ENCODE measurements around the gene RHPN2.

DNA sequence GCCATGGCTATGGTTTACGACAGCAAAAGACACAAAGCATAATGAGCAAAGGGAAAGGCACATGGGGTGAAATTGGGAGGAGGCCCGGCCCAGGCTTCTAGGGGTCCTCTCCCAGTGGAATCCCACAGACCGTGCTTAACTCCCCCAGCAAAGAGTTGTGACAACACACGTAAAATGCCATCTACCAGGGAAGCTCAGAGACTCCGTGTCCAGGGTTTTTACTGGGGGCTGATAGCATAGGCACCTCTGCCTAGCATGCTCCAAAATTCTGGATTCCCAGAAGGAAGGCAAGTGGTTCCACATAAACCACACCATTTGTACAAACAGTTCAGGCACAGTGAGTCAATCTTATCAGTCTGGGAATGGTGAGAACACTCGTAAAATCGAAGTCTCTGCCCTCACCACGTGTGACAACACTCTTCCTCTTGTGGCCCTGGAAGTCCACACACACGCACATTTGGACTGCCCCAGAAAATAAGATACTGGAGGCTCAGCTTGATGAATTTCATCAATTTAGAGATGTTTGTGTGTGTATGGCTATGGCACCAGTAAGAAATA, 34.9 kb downstream of the RHPN2 start:
- TF ChIP-seq, protein P1, sequence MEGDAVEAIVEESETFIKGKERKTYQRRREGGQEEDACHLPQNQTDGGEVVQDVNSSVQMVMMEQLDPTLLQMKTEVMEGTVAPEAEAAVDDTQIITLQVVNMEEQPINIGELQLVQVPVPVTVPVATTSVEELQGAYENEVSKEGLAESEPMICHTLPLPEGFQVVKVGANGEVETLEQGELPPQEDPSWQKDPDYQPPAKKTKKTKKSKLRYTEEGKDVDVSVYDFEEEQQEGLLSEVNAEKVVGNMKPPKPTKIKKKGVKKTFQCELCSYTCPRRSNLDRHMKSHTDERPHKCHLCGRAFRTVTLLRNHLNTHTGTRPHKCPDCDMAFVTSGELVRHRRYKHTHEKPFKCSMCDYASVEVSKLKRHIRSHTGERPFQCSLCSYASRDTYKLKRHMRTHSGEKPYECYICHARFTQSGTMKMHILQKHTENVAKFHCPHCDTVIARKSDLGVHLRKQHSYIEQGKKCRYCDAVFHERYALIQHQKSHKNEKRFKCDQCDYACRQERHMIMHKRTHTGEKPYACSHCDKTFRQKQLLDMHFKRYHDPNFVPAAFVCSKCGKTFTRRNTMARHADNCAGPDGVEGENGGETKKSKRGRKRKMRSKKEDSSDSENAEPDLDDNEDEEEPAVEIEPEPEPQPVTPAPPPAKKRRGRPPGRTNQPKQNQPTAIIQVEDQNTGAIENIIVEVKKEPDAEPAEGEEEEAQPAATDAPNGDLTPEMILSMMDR (IDR thresholded peaks at IDR 0.05 in 8 of 11, conservative IDR thresholded peaks at IDR 0.05 in 3 of 11), result no peak
- TF ChIP-seq POLR2AphosphoS5 (IDR thresholded peaks at IDR 0.05), result no peak
- no peak for TF ChIP-seq POLR2A (IDR thresholded peaks at IDR 0.05)

Measured in spleen (tissue), 7 donors.